Left ventricle myocardium inferior (tissue), 1 donor: ENCODE results near the gene ZNF316. TPM values are rescaled to one million over a fixed set of nuclear protein-coding genes. Genes with fewer than 3 reads are reported as not detected.

Source experiments
- DNase-seq: peaks from one replicate; pipeline ENCODE4 v3.0.0-alpha.2; 2020
- H3K27ac ChIP-seq: fragments of 200-600 bp; replicated peaks from 2 replicates; pipeline ENCODE4 v1.8.0; 2021
- H3K27me3 ChIP-seq: fragments of 200-600 bp; 2 replicates; pipeline ENCODE4 v1.8.0; 2021; ENCODE audit warnings: low read depth
- H3K36me3 ChIP-seq: fragments of 200-600 bp; 2 replicates; pipeline ENCODE4 v1.8.0; 2021
- H3K4me1 ChIP-seq: fragments of 200-600 bp; 2 replicates; pipeline ENCODE4 v1.8.0; 2021
- H3K4me3 ChIP-seq: fragments of 200-600 bp; 2 replicates; pipeline ENCODE4 v1.8.0; 2021; ENCODE audit warnings: mild to moderate bottlenecking, moderate library complexity
- H3K9me3 ChIP-seq: fragments of 200-600 bp; replicated peaks from 2 replicates; pipeline ENCODE4 v1.8.0; 2021
- intact Hi-C: fragments of 100-400 bp; cut with micrococcal nuclease; formaldehyde crosslinking; loops from one replicate; pipeline ENCODE4 v1.11.0; 2022
- total RNA-seq: library from RNA; stranded (reverse); fragmentation: NEBNext Ultra II Directional; extraction: Animal tissue kit (Norgen Biotek cat#: 25700); gene quantifications from one replicate; pipeline ENCODE4 v1.2.1, GENCODE V29; 2021
- TF ChIP-seq, protein P1 (sequence below): fragments of 200-600 bp; IDR thresholded peaks from 2 replicates; pipeline ENCODE4 v1.8.0; 2021; ENCODE audit warnings: antibody characterized with exemption, mild to moderate bottlenecking, borderline replicate concordance
- donor health status: DM: no; HTN: yes; CAD: no; lungs with severe emphysema.

ZNF316 gene
- total RNA-seq, 1 donor from 2014 or later: 17.7 TPM

DNA sequence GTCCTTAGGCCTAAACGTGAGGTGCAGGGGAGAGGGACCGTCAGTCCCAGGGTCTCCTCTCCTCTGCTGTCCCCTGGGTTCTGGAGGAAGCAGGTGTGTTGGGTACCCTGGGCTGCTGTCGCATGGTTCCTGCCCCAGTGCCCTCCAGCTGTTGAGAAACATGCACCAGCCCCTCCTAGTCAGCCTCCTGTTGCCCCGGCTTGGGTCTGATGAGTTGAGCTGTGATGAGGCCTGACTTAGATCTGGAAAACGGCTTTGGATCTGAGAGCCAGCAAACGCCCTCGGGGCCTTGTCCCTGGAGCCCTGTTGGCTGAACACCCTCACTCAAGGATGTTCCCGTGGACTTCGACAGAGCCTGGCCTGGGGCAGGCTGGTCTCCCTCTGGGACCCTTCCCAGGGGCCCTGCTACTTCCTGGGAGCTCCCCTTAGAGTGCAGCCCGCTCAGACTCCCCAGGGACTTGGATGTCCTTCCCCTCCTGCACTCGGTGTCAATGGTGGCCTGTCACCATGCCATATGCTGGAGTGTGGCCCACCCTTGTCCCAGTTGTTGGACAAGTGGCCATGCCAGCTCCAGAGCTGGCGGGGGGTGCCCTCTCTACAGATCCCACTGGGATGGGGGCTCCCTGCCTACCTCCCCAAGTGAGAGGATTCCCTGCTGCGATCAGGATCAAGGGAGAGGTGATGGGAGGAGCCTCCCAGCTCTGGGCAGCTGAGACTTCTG is 12.3 kb downstream of the ZNF316 start:
- TF ChIP-seq, protein P1, sequence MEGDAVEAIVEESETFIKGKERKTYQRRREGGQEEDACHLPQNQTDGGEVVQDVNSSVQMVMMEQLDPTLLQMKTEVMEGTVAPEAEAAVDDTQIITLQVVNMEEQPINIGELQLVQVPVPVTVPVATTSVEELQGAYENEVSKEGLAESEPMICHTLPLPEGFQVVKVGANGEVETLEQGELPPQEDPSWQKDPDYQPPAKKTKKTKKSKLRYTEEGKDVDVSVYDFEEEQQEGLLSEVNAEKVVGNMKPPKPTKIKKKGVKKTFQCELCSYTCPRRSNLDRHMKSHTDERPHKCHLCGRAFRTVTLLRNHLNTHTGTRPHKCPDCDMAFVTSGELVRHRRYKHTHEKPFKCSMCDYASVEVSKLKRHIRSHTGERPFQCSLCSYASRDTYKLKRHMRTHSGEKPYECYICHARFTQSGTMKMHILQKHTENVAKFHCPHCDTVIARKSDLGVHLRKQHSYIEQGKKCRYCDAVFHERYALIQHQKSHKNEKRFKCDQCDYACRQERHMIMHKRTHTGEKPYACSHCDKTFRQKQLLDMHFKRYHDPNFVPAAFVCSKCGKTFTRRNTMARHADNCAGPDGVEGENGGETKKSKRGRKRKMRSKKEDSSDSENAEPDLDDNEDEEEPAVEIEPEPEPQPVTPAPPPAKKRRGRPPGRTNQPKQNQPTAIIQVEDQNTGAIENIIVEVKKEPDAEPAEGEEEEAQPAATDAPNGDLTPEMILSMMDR: no peak
- Histone ChIP-seq H3K36me3 (peaks cover 79% of the 10 kb centered on the region), H3K27ac (no peak overlapping the region), H3K4me1 (peaks cover 10% of the 10 kb centered on the region), H3K4me3 (no peak overlapping the region), H3K27me3 (no peaks in the 10 kb centered on the region), H3K9me3 (peaks cover 6% of the 10 kb centered on the region)
- intact Hi-C loops: no loop called here
- DNase-seq: no peak

DNA sequence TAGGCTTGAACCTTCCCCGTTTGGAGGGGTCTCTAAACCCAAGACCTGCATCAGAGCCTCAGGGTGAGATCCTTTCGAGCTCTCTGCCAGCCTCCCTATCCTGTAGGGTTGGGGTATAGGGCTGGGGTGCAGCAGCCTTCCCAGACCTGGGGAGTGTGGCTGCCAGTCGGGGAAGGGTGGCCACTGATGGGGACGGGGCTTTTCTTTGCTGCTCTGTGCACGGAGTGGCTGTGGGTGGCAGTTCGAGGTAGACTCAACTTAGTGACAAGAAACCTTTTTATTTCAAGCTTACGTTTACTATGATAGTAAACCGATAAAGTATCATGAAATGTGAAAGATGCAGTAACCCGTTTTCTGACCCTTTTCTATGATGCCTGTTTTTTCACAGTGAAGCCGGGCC is 13.0 kb downstream of the ZNF316 start:
- H3K4me1 ChIP-seq: peaks cover 10% of the 10 kb centered on the region
- DNase-seq: no peak
- intact Hi-C loops: no loop called here
- H3K36me3 ChIP-seq: peaks cover 79% of the 10 kb centered on the region
- H3K4me3 ChIP-seq: no peak overlapping the region
- H3K27me3 ChIP-seq: no peaks in the 10 kb centered on the region
- no peak overlapping the region for H3K27ac ChIP-seq
- TF ChIP-seq, protein P1: no peak
- peaks cover 6% of the 10 kb centered on the region for H3K9me3 ChIP-seq

DNA sequence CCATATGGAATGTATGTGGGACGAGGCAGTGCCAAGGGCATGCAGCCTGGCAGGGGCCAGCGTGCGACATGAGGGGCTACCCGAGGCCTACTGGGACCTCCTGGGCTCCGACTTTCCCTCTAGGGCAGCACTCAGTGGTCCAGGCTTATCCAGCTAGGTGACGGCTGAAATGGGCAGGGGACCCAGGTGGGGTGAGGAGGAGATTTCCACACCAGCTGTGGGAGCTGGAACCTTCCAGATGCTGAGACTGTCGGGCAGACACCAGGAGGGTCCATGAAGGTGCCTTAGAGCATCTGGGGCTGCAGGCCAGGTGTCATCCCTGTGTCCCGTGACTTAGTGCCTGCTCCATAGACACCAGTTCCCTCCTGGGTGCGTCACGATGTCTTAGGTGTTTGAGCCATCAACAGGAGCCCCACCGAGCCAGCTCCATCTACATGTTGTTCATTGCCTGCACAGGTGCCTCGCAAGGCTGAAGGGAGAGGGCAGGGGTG is 13.4 kb downstream of the ZNF316 start:
- Histone ChIP-seq H3K4me3 (no peak overlapping the region), H3K27ac (no peak overlapping the region), H3K9me3 (peaks cover 6% of the 10 kb centered on the region), H3K27me3 (no peaks in the 10 kb centered on the region), H3K36me3 (peaks cover 79% of the 10 kb centered on the region), H3K4me1 (peaks cover 10% of the 10 kb centered on the region)
- TF ChIP-seq, protein P1: no peak
- no peak for DNase-seq
- intact Hi-C loops: no loop called here

DNA sequence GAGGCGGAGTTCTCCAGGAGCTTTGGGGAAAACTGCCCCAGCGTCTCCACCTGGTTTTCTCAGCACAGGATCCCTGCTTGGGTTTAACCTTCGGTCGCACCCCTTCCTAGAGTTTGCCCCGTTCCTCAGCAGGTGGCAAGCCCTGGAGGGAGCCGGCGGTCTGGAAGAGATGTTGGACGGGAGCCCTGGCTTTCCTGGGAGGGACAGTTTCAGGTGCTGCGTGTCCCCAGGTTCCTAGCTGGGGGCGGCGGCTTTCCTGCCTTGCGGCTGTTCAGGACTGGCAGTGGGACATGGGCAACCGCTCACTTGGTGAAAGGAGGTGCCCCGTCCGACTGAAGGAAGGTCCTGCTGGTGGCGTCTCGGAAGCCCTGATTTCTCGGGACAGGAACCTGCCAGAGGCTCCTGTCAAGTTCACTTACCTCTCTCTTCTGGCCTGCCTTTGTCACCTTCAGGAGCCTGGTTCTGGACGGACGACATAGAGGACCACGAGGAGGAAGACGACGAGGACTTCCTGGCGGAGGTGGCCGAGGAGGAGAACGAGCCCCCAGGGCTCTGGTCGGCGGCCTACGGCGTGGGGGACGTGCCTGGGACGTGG is 14.8 kb downstream of the ZNF316 start:
- H3K27ac ChIP-seq: no peak overlapping the region
- DNase-seq: no peak
- H3K27me3 ChIP-seq: no peaks in the 10 kb centered on the region
- H3K4me3 ChIP-seq: no peak overlapping the region
- H3K4me1 ChIP-seq: peaks cover 3% of the 10 kb centered on the region
- intact Hi-C loops: no loop called here
- peaks cover 75% of the 10 kb centered on the region for H3K36me3 ChIP-seq
- TF ChIP-seq, protein P1: no peak
- H3K9me3 ChIP-seq: peaks cover 6% of the 10 kb centered on the region

DNA sequence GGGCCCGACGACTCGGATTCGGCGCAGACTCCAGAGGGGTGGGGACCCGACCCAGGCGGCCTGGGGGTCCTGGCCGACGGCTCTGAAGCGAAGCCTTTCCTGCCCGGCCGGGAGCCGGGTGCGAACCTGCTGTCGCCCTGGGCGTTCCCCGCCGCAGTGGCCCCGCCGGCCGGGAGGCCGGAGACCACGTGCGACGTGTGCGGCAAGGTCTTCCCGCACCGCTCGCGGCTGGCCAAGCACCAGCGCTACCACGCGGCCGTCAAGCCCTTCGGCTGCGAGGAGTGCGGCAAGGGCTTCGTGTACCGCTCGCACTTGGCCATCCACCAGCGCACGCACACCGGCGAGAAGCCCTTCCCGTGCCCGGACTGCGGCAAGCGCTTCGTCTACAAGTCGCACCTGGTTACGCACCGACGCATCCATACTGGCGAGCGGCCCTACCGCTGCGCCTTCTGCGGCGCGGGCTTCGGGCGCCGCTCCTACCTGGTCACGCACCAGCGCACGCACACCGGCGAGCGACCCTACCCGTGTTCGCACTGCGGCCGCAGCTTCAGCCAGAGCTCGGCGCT is 15.4 kb downstream of the ZNF316 start:
- H3K27me3 ChIP-seq: no peaks in the 10 kb centered on the region
- H3K36me3 ChIP-seq: peaks cover 69% of the 10 kb centered on the region
- peaks cover 6% of the 10 kb centered on the region for H3K9me3 ChIP-seq
- intact Hi-C loops: no loop called here
- no peaks in the 10 kb centered on the region for H3K4me1 ChIP-seq
- no peak overlapping the region for H3K27ac ChIP-seq
- no peak overlapping the region for H3K4me3 ChIP-seq
- TF ChIP-seq, protein P1: no peak
- DNase-seq: no peak
